ENCODE data around the gene SLC2A4RG.

Gene SLC2A4RG, protein sequence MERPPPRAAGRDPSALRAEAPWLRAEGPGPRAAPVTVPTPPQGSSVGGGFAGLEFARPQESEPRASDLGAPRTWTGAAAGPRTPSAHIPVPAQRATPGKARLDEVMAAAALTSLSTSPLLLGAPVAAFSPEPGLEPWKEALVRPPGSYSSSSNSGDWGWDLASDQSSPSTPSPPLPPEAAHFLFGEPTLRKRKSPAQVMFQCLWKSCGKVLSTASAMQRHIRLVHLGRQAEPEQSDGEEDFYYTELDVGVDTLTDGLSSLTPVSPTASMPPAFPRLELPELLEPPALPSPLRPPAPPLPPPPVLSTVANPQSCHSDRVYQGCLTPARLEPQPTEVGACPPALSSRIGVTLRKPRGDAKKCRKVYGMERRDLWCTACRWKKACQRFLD

DNA sequence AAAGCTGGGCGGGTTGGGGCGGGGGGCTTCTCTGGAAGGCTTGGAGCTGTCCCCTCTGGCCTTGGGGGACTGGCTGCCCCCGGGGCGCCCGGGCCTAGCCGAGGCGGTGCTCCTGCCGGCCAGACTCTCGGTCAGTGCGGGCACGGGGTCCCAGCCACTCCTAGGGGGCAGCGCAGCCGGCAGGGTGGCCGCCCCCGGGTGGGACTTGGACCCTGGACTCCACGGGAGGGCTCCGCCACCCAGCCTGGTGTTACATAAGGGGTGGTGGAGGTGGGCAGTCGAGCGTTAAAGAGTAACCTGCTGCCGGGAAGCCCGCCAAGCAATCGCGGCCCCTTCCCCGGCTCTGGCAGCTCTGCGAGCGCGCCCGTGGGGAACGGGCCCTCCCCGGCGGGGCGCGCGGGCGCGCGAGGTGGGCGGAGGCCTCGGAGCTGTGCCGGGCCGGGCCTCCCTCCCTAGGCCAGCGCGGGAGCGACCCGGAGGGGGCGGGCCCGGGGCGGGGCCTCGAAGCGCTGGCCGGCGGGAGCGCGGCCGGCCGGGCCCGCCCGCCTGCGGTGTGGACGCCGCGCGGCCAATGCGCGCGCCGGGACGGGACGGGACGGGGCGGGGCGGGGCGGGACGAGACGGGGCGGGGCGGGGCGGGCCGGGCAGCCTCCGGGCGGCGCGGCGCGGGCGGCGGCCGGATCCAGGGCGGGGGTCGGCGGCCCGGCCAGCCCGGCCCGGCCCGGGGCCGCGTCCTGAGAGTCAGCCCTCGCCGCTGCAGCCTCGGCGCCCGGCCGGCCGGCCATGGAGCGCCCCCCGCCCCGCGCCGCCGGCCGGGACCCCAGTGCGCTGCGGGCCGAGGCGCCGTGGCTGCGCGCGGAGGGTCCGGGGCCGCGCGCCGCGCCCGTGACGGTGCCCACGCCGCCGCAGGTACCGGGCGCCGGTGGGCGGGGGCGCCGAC, at the start of gene SLC2A4RG:
SLC2A4RG (plus strand) TSS at position 647 of the 940 bp plus-strand sequence; CDS start at position 784, 137 bp downstream.
- peak; percentile 37 for DNase-seq

DNA sequence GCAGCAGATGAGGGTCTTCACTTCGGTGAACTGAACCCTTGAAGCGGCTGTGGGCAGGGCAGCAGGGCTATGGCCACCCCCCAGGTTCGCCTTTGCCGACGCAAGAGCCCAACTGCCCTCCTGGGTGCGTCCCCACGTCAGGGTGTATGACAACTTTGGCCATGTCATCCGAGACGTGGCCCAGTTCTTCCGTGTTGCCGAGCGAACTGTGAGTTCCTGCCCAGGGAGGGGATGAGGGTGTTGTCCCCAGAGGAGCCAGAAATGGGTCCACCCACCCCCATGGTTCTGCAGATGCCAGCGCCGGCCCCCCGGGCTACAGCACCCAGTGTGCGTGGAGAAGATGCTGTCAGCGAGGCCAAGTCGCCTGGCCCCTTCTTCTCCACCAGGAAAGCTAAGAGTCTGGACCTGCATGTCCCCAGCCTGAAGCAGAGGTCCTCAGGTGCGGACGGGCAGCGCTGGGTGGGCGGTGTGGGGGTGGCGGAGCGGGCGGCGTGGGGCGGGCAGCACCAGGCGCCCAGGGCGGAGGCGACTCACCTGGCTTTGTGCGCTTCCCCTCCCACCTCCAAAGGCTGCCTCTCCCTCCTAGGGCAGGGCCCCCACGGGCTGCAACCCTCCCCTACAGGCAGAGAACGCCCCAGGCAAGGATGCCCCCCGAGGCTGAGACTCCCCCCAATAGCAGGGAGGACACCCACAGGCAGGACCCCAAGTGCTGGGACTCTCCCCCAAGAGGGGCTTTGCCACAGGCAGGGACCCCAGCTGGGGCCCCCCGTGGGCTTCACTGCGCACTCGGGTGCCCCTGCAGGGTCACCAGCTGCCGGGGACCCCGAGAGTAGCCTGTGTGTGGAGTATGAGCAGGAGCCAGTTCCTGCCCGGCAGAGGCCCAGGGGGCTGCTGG, 49.3 kb upstream of the SLC2A4RG start:
- DNase-seq, result no peak

DNA sequence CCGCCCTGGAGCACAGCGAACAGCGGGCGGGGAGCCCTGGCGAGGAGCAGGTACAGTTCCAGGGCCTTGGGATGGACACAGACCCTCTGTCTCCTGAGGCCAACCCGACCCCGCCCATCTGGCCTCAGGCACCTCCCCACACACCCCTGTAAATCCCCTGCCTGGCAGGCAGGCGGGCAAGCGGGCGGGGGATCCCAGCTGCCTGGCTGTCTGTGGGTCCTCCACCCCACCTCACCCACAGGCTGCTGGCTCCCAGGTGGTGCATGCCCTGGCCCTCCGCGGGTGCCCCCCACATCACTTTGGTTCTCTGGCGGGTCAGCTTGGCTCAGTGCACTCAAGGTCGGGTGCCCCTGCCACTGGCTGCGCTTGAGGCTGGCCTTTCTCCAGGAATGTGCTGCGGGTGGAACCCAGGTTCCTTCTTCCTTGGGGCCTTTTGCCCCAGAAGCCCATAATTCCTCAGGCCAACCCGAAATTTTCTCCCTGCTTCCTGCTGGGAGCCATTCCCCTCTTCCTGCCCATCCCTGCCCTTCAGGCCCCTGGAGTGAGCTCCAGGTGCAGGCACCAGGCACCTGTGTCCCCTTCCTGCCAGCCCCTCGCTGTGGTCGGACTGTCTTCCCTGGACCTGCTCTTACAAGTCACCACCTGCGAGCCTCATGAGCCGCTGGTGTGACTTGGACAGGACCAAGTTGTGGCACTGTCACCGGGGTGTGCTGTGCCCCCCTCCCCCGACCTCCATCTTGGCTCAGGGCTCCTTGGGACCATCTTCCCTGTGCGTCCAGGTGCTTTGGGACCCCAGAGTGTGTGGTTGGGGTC, 48.5 kb upstream of the SLC2A4RG start:
- DNase-seq, result no peak

- DNase-seq, result no peak
These were observed 47.7 kb upstream of the SLC2A4RG start for GRCh38 chr20:63691711-63692435.

DNA sequence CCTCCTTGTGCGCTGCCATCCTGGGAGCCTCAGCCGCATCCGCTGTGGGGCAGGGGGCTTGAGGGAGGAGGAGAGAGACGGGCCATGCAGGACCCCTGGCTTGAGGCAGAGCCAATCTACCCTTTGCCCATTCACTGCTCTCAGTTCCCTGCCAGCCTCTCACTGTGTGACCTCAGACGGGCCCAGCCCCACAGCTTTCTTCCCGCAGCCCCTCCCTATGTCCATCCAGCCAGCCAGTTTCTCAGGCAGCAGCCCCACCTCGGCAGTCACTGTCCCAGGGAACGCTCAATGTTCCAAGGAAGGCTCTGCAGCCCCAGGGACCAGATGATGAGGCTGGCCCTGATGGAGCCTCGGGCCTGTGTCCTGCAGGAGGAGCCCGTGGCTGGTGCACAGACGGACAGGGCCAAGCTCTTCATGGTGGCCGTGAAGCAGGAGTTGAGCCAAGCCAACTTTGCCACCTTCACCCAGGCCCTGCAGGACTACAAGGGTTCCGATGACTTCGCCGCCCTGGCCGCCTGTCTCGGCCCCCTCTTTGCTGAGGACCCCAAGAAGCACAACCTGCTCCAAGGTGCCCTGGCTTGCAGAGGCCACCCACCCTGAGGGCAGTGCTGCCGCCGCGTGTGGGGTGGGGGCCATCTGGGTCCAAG, 47.0 kb upstream of the SLC2A4RG start:
- DNase-seq, result no peak

DNA sequence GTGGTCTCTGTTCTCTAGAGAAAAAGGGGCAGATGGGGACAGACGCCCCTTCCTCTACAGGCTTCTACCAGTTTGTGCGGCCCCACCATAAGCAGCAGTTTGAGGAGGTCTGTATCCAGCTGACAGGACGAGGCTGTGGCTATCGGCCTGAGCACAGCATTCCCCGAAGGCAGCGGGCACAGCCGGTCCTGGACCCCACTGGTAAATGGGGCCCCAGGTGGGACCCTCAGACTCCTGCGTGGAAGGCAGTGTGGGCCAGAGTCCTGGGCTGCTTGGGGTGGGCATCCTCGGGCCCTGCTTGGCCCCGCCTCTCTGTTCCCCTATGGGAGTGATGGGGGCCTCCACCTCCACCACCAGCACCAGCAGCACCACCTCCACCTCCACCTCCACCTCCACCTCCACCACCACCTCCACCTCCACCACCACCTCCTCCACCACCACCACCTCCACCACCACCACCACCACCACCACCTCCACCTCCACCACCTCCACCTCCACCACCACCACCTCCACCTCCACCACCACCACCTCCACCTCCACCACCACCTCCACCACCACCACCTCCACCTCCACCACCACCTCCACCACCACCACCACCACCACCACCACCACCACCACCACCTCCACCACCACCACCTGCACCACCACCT, 46.4 kb upstream of the SLC2A4RG start:
- no peak for DNase-seq

DNA sequence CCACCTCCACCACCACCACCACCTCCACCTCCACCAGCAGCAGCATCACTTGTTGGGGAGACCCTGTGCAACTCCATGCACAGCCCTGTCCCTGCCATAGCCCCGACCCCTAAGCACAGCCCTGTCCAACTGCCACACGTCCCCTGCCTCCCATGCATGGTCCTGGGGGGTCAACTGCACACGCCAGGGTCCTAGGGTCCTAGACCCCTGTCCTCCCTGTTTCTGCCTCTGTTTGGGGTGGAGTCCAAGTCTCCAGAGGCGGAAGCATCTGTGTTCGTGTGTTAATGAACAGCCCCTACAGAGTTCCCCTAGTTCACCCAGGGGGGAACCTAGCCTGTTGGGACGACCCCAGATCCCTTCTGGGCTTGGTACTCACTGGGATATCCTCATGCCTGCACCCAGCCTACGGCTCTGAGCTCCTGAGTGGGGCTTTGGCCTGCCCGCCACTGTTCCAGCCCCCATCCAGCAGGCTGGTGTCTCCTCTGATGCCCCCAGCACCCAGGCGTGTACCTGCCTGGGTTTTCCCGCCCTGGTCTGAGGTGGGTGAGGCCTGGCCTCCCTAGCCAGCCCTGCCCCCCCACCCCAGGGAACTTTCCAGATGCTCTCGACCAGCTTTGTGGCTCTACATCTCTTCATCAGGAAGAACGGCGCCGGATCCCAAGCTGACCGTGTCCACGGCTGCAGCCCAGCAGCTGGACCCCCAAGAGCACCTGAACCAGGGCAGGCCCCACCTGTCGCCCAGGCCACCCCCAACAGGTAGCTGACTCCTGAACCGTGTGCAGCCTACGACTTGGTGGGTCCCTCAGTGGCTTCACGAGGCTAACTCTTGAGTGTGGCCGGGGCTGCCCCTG, 45.6 kb upstream of the SLC2A4RG start:
- no peak for DNase-seq

DNA sequence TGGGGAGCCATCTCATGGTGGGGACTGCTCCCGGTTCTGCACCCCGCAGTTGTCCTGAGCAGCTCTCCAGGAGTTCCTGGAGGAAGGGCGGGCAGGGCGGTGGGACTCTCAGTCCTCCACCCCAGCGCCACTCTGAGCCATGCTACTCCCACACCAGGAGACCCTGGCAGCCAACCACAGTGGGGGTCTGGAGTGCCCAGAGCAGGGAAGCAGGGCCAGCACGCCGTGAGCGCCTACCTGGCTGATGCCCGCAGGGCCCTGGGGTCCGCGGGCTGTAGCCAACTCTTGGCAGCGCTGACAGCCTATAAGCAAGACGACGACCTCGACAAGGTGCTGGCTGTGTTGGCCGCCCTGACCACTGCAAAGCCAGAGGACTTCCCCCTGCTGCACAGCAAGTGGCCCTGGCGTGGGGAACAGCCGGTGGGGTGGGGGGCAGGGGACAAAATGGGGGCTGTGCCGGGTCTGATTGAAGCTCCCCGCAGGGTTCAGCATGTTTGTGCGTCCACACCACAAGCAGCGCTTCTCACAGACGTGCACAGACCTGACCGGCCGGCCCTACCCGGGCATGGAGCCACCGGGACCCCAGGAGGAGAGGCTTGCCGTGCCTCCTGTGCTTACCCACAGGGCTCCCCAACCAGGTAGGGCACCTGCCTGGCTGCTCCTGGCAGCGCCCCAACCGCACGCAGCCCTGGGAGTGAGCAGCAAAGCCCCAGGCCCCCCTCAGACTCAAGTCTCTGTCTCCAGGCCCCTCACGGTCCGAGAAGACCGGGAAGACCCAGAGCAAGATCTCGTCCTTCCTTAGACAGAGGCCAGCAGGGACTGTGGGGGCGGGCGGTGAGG, 44.8 kb upstream of the SLC2A4RG start:
- DNase-seq, result no peak

- DNase-seq, result no peak
These were observed 43.9 kb upstream of the SLC2A4RG start for GRCh38 chr20:63695424-63696305.

GRCh38 chr20:63696306-63696627, 43.3 kb upstream of the SLC2A4RG start:
- no peak for DNase-seq

DNA sequence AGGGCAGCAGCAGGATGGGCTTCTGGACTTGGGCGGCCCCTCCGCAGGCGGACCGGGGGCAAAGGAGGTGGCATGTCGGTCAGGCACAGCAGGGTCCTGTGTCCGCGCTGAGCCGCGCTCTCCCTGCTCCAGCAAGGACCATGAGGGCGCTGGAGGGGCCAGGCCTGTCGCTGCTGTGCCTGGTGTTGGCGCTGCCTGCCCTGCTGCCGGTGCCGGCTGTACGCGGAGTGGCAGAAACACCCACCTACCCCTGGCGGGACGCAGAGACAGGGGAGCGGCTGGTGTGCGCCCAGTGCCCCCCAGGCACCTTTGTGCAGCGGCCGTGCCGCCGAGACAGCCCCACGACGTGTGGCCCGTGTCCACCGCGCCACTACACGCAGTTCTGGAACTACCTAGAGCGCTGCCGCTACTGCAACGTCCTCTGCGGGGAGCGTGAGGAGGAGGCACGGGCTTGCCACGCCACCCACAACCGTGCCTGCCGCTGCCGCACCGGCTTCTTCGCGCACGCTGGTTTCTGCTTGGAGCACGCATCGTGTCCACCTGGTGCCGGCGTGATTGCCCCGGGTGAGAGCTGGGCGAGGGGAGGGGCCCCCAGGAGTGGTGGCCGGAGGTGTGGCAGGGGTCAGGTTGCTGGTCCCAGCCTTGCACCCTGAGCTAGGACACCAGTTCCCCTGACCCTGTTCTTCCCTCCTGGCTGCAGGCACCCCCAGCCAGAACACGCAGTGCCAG, 42.8 kb upstream of the SLC2A4RG start, which contains the start of gene TNFRSF6B:
TNFRSF6B (plus strand) TSS at position 25 of the 729 bp plus-strand sequence; CDS start at position 141, 116 bp downstream.
- DNase-seq, result no peak

- DNase-seq, result no peak
These were observed 42.2 kb upstream of the SLC2A4RG start for GRCh38 chr20:63697357-63697867.

- DNase-seq, result no peak
These were observed 41.6 kb upstream of the SLC2A4RG start for GRCh38 chr20:63697868-63698545.

DNA sequence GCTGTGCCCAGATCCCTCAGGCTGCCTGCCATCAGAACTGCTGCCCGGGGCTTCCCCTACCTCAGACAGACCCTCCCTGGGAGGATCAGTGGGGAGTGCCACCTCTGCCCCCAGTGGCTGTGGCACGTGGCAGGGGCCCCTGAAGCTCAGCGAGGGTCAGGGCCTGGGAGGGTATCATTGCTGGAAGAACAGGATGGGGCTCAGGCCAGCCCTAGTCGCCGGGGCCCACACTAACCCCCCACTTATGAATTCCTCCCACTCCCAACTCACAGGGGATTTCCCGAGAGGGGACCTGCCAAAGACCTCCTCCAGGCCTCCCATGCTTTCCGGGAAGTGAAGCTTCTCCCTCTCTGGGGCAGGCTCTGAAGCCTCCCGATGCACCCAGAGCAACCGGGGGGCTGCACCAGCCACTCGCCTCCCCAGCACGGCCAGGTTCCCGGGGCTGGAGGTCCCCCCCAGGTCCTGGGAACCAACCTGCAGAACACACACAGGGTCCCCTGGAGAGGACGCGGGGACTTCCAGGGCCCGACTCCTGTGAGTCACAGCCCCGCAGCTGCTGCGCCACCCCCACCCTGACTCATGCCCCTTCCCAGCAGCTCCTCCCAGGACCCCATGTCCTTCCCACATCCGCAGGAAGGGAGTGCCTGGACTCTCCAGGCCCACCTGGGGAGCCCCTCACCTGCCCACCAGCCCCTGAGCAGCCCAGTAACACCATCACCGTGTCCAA, 40.7 kb upstream of the SLC2A4RG start:
- DNase-seq, result no peak

All from DMS 273 treated with DMSO at 0.1 percent for 48 hours (cell line).